ENCODE measurements around the gene CPT1A. TPM values are rescaled to one million over a fixed set of nuclear protein-coding genes. Genes with fewer than 3 reads are reported as not detected.

CPT1A gene
- total RNA-seq, 4 donors from 2014 or later = 6.9 to 32.1 (median 12.9) TPM

GRCh38 chr11:68751004-68751325, 90.8 kb downstream of the CPT1A start:
- intact Hi-C loops (cut with DNase I; ENCODE audit: low total_unique reads) (no loop called here), in situ Hi-C loops (cut with MboI; ENCODE audit: low sequenced_read_pairs in 4 of 4) (loop anchor here in 1 of 4 donors (25.0 kb wide), 1 partner anchor 111 kb away; no protein-coding TSS in a partner anchor)
- H3K9me3 ChIP-seq = no peaks in the 10 kb centered on the region
- DNase-seq = no peak
- H3K4me3 ChIP-seq = peak overlapping the region in 3 of 4 donors; percentile 30 to 49 (median 35)
- H3K27ac ChIP-seq = no peak overlapping the region
- H3K36me3 ChIP-seq = peaks cover 0 to 7% of the 10 kb centered on the region in 2 donors
- no peak for TF ChIP-seq POLR2A (IDR thresholded peaks at IDR 0.05)
- TF ChIP-seq, protein P1, sequence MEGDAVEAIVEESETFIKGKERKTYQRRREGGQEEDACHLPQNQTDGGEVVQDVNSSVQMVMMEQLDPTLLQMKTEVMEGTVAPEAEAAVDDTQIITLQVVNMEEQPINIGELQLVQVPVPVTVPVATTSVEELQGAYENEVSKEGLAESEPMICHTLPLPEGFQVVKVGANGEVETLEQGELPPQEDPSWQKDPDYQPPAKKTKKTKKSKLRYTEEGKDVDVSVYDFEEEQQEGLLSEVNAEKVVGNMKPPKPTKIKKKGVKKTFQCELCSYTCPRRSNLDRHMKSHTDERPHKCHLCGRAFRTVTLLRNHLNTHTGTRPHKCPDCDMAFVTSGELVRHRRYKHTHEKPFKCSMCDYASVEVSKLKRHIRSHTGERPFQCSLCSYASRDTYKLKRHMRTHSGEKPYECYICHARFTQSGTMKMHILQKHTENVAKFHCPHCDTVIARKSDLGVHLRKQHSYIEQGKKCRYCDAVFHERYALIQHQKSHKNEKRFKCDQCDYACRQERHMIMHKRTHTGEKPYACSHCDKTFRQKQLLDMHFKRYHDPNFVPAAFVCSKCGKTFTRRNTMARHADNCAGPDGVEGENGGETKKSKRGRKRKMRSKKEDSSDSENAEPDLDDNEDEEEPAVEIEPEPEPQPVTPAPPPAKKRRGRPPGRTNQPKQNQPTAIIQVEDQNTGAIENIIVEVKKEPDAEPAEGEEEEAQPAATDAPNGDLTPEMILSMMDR (IDR thresholded peaks at IDR 0.05 in 4 of 5, conservative IDR thresholded peaks at IDR 0.05 in 1 of 5) = no peak
- H3K27me3 ChIP-seq = peaks cover 8 to 25% (median 11%) of the 10 kb centered on the region in 3 donors
- no peak for ATAC-seq
- H3K4me1 ChIP-seq = peaks cover 9 to 10% of the 10 kb centered on the region in 2 donors

DNA sequence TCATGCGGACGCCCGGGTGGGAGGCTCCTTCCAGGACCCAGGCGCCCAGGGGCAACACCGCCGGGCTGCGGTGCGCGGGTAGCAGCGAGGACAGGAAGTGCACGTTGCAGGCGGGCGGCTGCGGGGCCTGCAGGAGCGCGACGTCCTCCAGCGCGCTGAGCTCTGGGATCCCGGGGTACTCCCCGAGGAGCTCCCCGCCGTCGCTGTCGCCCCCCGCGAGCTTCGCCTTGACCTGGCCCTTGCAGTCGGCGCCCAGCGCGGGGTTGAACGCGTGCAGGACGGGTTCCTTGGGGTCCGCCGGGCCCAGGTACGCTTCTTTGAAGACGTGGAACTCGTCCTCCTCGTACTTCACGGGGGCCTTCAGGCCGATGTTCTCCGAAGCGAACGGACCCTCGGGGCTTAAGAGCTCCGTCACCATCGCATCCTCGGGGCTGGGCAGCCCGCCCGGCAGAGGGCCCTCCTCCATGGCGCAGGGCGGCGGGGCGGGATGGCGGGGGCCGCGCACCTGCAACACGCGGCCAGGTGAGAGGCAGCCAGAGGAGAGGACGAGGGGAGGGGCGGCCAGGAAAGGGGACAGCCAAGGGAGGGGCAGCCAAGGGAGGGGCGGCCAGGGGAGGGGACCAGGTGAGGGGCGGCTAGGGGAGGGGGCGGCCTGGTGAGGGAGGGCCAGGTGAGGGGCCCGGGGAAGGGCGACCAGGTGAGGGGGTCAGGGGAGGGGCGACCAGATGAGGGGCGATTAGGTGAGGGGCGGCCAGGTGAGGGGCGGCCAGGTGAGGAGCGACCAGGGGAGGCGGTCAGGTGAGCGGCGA, 91.3 kb downstream of the CPT1A start:
- peaks cover 0 to 7% of the 10 kb centered on the region in 2 donors for H3K36me3 ChIP-seq
- ATAC-seq (no peak), DNase-seq (no peak)
- TF ChIP-seq POLR2A (IDR thresholded peaks at IDR 0.05) = no peak
- TF ChIP-seq, protein P1 (IDR thresholded peaks at IDR 0.05 in 4 of 5, conservative IDR thresholded peaks at IDR 0.05 in 1 of 5) = no peak
- H3K4me3 ChIP-seq = peak overlapping the region in 3 of 4 donors; percentile 13 to 26 (median 20)
- intact Hi-C loops (cut with DNase I; ENCODE audit: low total_unique reads) (no loop called here), in situ Hi-C loops (cut with MboI; ENCODE audit: low sequenced_read_pairs in 4 of 4) (loop anchor here in 1 of 4 donors (25.0 kb wide), 1 partner anchor 112 kb away; no protein-coding TSS in a partner anchor)
- H3K27me3 ChIP-seq = peaks cover 8 to 25% (median 11%) of the 10 kb centered on the region in 3 donors
- no peaks in the 10 kb centered on the region for H3K9me3 ChIP-seq
- peaks cover 9 to 10% of the 10 kb centered on the region in 2 donors for H3K4me1 ChIP-seq
- H3K27ac ChIP-seq = no peak overlapping the region

GRCh38 chr11:68749229-68750123, 92.2 kb downstream of the CPT1A start:
- peaks cover 0 to 6% of the 10 kb centered on the region in 2 donors for H3K36me3 ChIP-seq
- no peaks in the 10 kb centered on the region for H3K9me3 ChIP-seq
- H3K27me3 ChIP-seq = peaks cover 8 to 25% (median 11%) of the 10 kb centered on the region in 3 donors
- in situ Hi-C loops (cut with MboI; ENCODE audit: low sequenced_read_pairs in 4 of 4) = loop anchor here in 1 of 4 donors (25.0 kb wide), 1 partner anchor 113 kb away; no protein-coding TSS in a partner anchor
- no peak for DNase-seq
- H3K27ac ChIP-seq = no peak overlapping the region
- no peak for ATAC-seq
- TF ChIP-seq, protein P1 (IDR thresholded peaks at IDR 0.05 in 4 of 5, conservative IDR thresholded peaks at IDR 0.05 in 1 of 5) = no peak
- TF ChIP-seq POLR2A (IDR thresholded peaks at IDR 0.05) = no peak
- H3K4me3 ChIP-seq = peak overlapping the region in 1 of 4 donors; percentile 26
- H3K4me1 ChIP-seq = peaks cover 9 to 10% of the 10 kb centered on the region in 2 donors
- intact Hi-C loops (cut with DNase I; ENCODE audit: low total_unique reads) = no loop called here

DNA sequence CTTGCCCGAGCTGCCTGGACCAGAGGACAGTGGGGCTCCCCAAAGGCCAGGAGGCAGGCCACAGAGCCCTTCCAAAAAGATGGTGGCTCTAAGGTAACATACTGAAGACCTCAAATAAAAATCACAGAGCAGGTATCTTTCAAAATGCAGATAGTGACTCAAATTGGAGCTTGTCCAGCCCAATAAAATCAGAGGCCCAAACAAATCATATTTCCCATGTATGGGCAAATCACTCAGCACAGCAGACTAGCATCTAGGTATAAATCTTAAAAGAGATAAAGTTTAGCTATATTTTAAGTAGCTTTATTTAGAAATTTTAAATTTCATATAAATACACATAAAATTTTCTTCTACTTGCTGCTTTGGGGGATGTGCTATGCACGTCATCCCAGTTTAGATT, 93.7 kb downstream of the CPT1A start:
- peaks cover 8 to 25% (median 11%) of the 10 kb centered on the region in 3 donors for H3K27me3 ChIP-seq
- DNase-seq (no peak), ATAC-seq (no peak)
- H3K4me1 ChIP-seq = peaks cover 9 to 10% of the 10 kb centered on the region in 2 donors
- TF ChIP-seq, protein P1 (IDR thresholded peaks at IDR 0.05 in 4 of 5, conservative IDR thresholded peaks at IDR 0.05 in 1 of 5) = no peak
- no peak for TF ChIP-seq POLR2A (IDR thresholded peaks at IDR 0.05)
- in situ Hi-C loops (cut with MboI; ENCODE audit: low sequenced_read_pairs in 4 of 4) (no loop called here), intact Hi-C loops (cut with DNase I; ENCODE audit: low total_unique reads) (no loop called here)
- H3K36me3 ChIP-seq = no peaks in the 10 kb centered on the region
- H3K27ac ChIP-seq = no peak overlapping the region
- H3K9me3 ChIP-seq = no peaks in the 10 kb centered on the region
- H3K4me3 ChIP-seq = no peak overlapping the region
